Heart left ventricle (tissue), 16 donors: Measurements from ENCODE around the gene DIP2C. TPM values are rescaled to one million over a fixed set of nuclear protein-coding genes. Genes with fewer than 3 reads are reported as not detected.

ENCODE experiments used
- ATAC-seq, 4 donors: fragments of 200-7000 bp; cut with Tn5 transposase; one replicate each; pipeline ENCODE4 v1.9.1; 2020 to 2022; ENCODE audit warnings: moderate library complexity in 4 of 4, mild to moderate bottlenecking in 3 of 4, moderate number of reproducible peaks in 1 of 4
- DNase-seq, 5 donors: peaks; one replicate each; pipeline ENCODE4 v3.0.0-alpha.2; 2020
- H3K27ac ChIP-seq, 12 donors: fragments of 200-600 bp; sonication (generic) in 4 of 12; one replicate each; pipeline versions ENCODE4 v1.5.0 to v1.8.0; 2016 to 2022; ENCODE audit warnings: mild to moderate bottlenecking in 2 of 12
- H3K27me3 ChIP-seq, 9 donors: fragments of 200-600 bp; sonication (generic) in 2 of 9; one replicate each; pipeline versions ENCODE4 v1.5.1 to v1.8.0; 2016 to 2022; ENCODE audit warnings: mild to moderate bottlenecking in 3 of 9
- H3K36me3 ChIP-seq, 9 donors: fragments of 200-600 bp; sonication (generic) in 2 of 9; one replicate each; pipeline versions ENCODE4 v1.5.0 to v1.8.0; 2018 to 2022; ENCODE audit warnings: mild to moderate bottlenecking in 2 of 9
- H3K4me1 ChIP-seq, 12 donors: fragments of 200-600 bp; sonication (generic) in 4 of 12; one replicate each; pipeline versions ENCODE4 v1.5.0 to v1.8.0; 2016 to 2022; ENCODE audit warnings: mild to moderate bottlenecking in 3 of 12
- H3K4me3 ChIP-seq, 12 donors: fragments of 200-600 bp; sonication (generic) in 4 of 12; one replicate each; pipeline versions ENCODE4 v1.5.0 to v1.8.0; 2017 to 2022; ENCODE audit warnings: mild to moderate bottlenecking in 9 of 12, moderate library complexity in 4 of 12
- H3K9me3 ChIP-seq, 12 donors: fragments of 200-600 bp; sonication (generic) in 4 of 12; one replicate each; pipeline versions ENCODE4 v1.5.0 to v1.8.0; 2016 to 2022; ENCODE audit warnings: mild to moderate bottlenecking in 1 of 12
- POLR2A ChIP-seq, 2 donors: fragments of 450-650 bp; IDR thresholded peaks; one replicate each; pipeline ENCODE4 v1.6.1; 2017; ENCODE audit warnings: antibody characterized with exemption in 2 of 2, mild to moderate bottlenecking in 2 of 2, moderate library complexity in 2 of 2
- WGBS, 4 donors: extraction: QIAGEN DNeasy Blood & Tissue Kit in 2 of 4; methylation state at CpG; one replicate each; pipeline versions ENCODE4 v1.1.5 to v1.1.7; 2013 to 2018; 5-methylcytosine and 5-hydroxymethylcytosine counted together
- intact Hi-C, 10 donors: fragments of 100-400 bp; cut with DNase I; formaldehyde crosslinking; loops; one replicate each; pipeline versions ENCODE4 v1.11.1 to v1.14.2; 2022
- polyA plus RNA-seq, 2 donors: library from polyadenylated mRNA; stranded (reverse); fragments of 200-250 nt; gene quantifications; one replicate each; pipeline ENCODE4 v1.2.3, GENCODE V29; 2013
- total RNA-seq, 9 donors: library from RNA; depleted of rRNA in 2 of 9; stranded (reverse); fragments of >200 nt in 2 of 9; fragmentation: NEBNext Ultra II Directional in 3 of 9; extraction: Animal tissue kit (Norgen Biotek cat#: 25700) in 3 of 9; gene quantifications; one replicate each; pipeline versions ENCODE4 v1.1.0 to v1.2.4, GENCODE V29; 2016 to 2023
- TF ChIP-seq, protein P1 (sequence below), 12 donors: fragments of 200-600 bp; sonication (generic) in 4 of 12; IDR thresholded peaks; one replicate each; pipeline versions ENCODE4 v1.5.0 to v1.8.0; 2018 to 2022; ENCODE audit warnings: antibody characterized with exemption in 12 of 12, mild to moderate bottlenecking in 5 of 12
- donor health status: ischemic (EF 13 %, LVEDD 7.1; RV severe dilation, severe dysfunction).
- donor health status: healthy with polysubstance abuse.
- donor health status: DM: no; HTN: yes; CAD: no.
- donor health status: DM: no; HTN: no; CAD: no.
- donor health status: ischemic (EF 25% LVEDD 6.9; RV normal size, moderate dysfunction).
- donor health status: ischemic (EF 25% LVEDD 5.7; RV mildly dilated, moderate dysfunction).
- donor health status: healthy.
- donor health status: DM: yes; HTN: yes; CAD: no.
- donor health status: ischemic (EF 35%, LVEDD 5.7; RV mildly dilated, moderate dysfunction).
- donor health status: nonischemic (EF 11% LVEDD 7.7; RV severe dilation, severe dysfunction).
- donor health status: DM: yes; HTN: yes; CAD: no.
- donor health status: PGD.
- donor health status: ischemic (EF 29% LVEDD 5.4; RV normal size, mild dysfunction).
- donor health status: nonischemic (EF 23%, LVEDD 6.1; RV moderate dilation, normal function).

Gene DIP2C
- total and polyA plus RNA-seq, 11 donors, result 7.4 to 43.1 (median 28.5) TPM

DNA sequence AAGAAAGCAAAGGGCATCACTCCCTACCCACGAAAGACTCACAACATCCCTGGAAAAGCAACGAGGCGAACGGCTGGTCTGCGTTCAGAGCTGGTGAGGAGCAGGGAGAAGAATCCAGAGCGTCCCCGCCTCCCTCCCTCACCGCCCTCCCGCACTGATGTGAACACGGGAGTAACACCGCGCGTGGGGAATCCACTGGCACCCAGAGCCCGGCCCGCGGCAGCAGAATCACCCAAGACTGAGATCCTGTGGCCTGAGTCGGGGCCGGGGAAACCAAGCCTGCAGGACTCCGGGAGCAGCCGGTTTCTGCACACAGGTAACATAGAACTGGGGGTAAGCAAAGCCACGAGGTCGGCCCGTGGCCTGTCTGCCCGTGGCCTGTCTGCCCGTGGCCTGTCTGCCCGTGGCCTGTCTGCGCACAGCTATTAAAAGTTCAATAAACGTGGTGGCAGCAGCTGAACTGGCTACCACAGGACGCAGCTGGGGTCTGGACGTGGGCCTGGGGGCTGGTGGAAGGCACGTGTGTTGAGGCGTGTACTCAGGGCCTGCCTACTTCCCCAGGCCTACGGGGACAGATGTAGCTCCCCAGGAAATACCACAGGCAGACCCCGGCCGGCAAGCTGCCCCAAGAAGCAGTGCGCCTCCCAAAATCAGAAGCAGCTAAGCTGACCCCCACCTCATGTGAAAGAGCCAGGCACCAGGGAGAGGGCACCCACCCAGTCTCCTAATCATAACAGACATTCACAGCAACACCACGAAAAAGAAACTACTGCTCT is 23.0 kb downstream of the DIP2C start:
- WGBS, 4 donors, result 85 to 94% (median 90%) methylated on average over 25 to 37 of the region's 37 CpGs
- Histone ChIP-seq H3K4me1 (peaks cover 0 to 46% (median 12%) of the 10 kb centered on the region in 12 donors), H3K27me3 (no peaks in the 10 kb centered on the region), H3K36me3 (no peaks in the 10 kb centered on the region), H3K4me3 (peak overlapping the region in 6 of 12 donors; percentile 24 to 58 (median 50)), H3K27ac (peak overlapping the region in 2 of 12 donors; percentile 25 to 87), H3K9me3 (no peaks in the 10 kb centered on the region)
- intact Hi-C loops, result no loop called here
- peak in 1 of 4 donors; percentile 12 for ATAC-seq
- TF ChIP-seq POLR2A (IDR thresholded peaks at IDR 0.05), result no peak
- TF ChIP-seq, protein P1, sequence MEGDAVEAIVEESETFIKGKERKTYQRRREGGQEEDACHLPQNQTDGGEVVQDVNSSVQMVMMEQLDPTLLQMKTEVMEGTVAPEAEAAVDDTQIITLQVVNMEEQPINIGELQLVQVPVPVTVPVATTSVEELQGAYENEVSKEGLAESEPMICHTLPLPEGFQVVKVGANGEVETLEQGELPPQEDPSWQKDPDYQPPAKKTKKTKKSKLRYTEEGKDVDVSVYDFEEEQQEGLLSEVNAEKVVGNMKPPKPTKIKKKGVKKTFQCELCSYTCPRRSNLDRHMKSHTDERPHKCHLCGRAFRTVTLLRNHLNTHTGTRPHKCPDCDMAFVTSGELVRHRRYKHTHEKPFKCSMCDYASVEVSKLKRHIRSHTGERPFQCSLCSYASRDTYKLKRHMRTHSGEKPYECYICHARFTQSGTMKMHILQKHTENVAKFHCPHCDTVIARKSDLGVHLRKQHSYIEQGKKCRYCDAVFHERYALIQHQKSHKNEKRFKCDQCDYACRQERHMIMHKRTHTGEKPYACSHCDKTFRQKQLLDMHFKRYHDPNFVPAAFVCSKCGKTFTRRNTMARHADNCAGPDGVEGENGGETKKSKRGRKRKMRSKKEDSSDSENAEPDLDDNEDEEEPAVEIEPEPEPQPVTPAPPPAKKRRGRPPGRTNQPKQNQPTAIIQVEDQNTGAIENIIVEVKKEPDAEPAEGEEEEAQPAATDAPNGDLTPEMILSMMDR (IDR thresholded peaks at IDR 0.05), result no peak
- DNase-seq, result no peak

DNA sequence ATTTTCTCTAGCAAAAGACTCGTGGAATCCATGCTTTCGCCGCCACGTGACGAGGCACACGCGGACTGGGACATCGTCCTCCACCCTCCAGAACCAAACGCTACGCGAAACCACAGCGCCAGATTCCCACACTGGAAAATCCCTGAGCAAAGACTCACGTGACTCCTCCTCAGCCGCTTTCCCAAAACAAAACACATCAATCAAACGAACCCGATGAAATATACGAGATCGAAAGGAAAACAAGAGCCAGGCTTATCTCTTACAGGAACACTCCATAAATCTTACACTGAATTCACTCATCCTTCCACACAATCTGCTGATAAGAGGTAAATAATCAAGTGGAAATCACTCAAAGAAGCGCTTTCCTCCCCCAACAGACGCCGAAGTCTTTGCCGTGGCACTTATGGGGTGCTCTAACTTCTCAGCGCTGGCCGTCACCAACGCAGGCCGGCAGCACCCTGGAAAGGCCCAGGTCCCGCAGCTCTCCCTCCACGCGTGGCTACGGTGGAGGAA is 23.8 kb downstream of the DIP2C start:
- ATAC-seq (peak in 2 of 4 donors; percentile 37), DNase-seq (peak in 2 of 5 donors; percentile 54 to 59)
- no peaks in the 10 kb centered on the region for H3K27me3 ChIP-seq
- WGBS, 4 donors, result 57 to 78% (median 73%) methylated on average over 30 of the region's 30 CpGs
- H3K4me3 ChIP-seq, result peak overlapping the region in 10 of 12 donors; percentile 1 to 58 (median 38)
- no peaks in the 10 kb centered on the region for H3K36me3 ChIP-seq
- intact Hi-C loops, result no loop called here
- peak overlapping the region in 5 of 12 donors; percentile 19 to 87 (median 41) for H3K27ac ChIP-seq
- TF ChIP-seq POLR2A (IDR thresholded peaks at IDR 0.05), result no peak
- TF ChIP-seq, protein P1 (IDR thresholded peaks at IDR 0.05), result no peak
- H3K4me1 ChIP-seq, result peaks cover 0 to 53% (median 20%) of the 10 kb centered on the region in 12 donors
- no peaks in the 10 kb centered on the region for H3K9me3 ChIP-seq

DNA sequence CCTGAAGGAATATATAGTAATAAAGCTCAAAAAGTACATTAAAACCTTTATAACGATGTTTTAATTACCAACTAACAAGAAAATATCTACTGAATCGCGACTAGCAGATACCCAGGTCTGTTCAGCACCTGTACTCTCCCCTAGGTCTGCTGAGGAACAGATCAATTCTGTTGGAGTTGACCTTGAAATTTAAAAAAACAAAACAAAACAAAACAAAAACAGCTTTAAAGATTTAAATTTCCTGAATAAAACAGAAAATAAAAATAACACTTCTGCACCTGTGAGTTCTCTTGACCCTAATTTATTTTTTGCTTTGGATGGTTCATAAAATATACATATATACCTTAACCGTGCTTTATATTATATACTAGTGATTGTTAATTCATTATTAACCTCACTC is 24.6 kb downstream of the DIP2C start:
- ATAC-seq (no peak), DNase-seq (no peak)
- TF ChIP-seq, protein P1 (IDR thresholded peaks at IDR 0.05), result no peak
- TF ChIP-seq POLR2A (IDR thresholded peaks at IDR 0.05), result no peak
- H3K4me1 ChIP-seq, result peaks cover 0 to 59% (median 22%) of the 10 kb centered on the region in 12 donors
- H3K9me3 ChIP-seq, result no peaks in the 10 kb centered on the region
- peak overlapping the region in 1 of 12 donors; percentile 87 for H3K27ac ChIP-seq
- intact Hi-C loops, result loop anchor here in 1 of 10 donors (5.0 kb wide), 1 partner anchor 53 kb away; no protein-coding TSS in a partner anchor
- no peaks in the 10 kb centered on the region for H3K27me3 ChIP-seq
- no peaks in the 10 kb centered on the region for H3K36me3 ChIP-seq
- 92 to 97% (median 94%) methylated on average over 4 of the region's 4 CpGs for WGBS, 4 donors
- H3K4me3 ChIP-seq, result peak overlapping the region in 3 of 12 donors; percentile 32 to 58 (median 52)

DNA sequence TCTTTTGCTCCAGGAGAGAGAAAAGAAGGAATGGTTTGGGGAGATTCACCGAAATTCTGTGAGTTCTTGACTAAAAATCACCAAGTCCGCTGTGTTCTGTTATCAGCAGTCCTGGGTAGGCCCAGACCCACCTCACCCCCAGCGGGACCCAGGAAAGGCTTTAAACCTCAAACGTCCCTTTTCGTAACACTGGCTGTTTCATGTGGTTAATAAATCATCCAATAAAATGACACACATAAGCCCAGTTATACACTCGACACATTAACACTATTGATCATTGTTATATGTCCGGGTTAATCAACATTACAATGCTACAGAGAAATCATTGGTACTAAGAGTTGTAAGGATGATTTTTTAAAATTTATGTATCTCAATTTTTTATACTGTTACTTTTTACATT is 25.2 kb downstream of the DIP2C start:
- no peaks in the 10 kb centered on the region for H3K36me3 ChIP-seq
- TF ChIP-seq POLR2A (IDR thresholded peaks at IDR 0.05), result no peak
- TF ChIP-seq, protein P1 (IDR thresholded peaks at IDR 0.05), result no peak
- H3K4me3 ChIP-seq, result no peak overlapping the region
- H3K27ac ChIP-seq, result peak overlapping the region in 1 of 12 donors; percentile 87
- H3K4me1 ChIP-seq, result peaks cover 3 to 65% (median 28%) of the 10 kb centered on the region in 12 donors
- no peak for ATAC-seq
- 94 to 96% (median 95%) methylated on average over 7 of the region's 7 CpGs for WGBS, 4 donors
- intact Hi-C loops, result loop anchor here in 1 of 10 donors (5.0 kb wide), 1 partner anchor 52 kb away; no protein-coding TSS in a partner anchor
- no peaks in the 10 kb centered on the region for H3K27me3 ChIP-seq
- DNase-seq, result no peak
- no peaks in the 10 kb centered on the region for H3K9me3 ChIP-seq
